ENCODE measurements around the gene TUBG2. TPM values are rescaled to one million over a fixed set of nuclear protein-coding genes. Genes with fewer than 3 reads are reported as not detected.
A peak's percentile ranks its signal among the peaks of the same experiment; 100 is the strongest.

Gene TUBG2
- total RNA-seq, 1 donor from 2014 or later, result 44.7 TPM

DNA sequence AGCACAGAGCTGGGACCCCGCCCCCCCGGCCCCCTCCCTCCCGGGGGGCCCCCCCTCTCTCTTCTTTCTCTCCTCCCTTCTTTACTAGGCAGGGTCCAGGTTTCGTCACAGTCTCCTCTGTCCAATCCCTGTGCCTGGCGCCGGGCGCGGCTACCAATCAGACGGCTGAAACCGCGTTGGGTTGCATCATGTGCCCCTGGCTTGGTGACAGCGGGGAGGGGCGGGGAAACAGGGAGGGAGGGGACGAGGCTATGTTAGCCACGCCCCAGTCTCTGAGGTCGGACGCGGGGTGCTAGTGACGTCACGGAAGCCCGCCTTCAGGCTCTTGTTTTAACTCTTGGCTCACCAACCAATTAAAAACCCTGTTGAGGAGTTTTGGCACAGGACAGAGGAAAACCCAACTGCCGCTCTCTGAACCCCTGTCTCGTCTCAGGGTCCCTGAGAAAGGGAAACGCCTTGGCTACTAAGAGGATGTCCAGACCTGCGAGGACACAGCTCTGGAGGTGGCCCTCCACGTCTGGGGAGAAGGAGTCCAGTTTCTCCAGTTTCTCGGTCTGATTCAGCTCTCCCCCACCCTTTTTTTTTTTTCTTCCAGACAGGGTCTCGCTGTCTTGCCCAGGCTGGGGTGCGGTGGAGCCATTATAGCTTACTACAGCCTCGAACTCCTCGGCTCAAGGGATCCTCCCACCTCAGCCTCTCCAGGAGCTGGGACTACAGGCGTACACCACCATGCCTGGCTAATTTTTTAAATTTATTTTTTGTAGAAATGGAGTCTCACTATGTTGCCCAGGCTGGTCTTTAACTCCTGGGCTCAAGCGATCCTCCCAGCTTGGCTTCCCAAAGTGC lies 18.2 kb downstream of the TUBG2 start:
- Histone ChIP-seq H3K36me3 (peaks cover 0 to 13% of the 10 kb centered on the region in 2 donors), H3K27ac (peak overlapping the region; percentile 98), H3K9me3 (no peaks in the 10 kb centered on the region), H3K4me3 (peak overlapping the region; percentile 86 to 92), H3K4me1 (peaks cover 81% of the 10 kb centered on the region), H3K27me3 (no peaks in the 10 kb centered on the region)
- TF ChIP-seq POLR2A (IDR thresholded peaks at IDR 0.05) (no peak), POLR2AphosphoS5 (IDR thresholded peaks at IDR 0.05; ENCODE audit: insufficient read depth in 1 of 2, low read depth in 1 of 2) (peak in 1 of 2 donors; percentile 85)
- intact Hi-C loops (cut with DNase I), result no loop called here
- peak; percentile 99 to 100 for DNase-seq (ENCODE audit: extremely low spot score in 2 of 2)

DNA sequence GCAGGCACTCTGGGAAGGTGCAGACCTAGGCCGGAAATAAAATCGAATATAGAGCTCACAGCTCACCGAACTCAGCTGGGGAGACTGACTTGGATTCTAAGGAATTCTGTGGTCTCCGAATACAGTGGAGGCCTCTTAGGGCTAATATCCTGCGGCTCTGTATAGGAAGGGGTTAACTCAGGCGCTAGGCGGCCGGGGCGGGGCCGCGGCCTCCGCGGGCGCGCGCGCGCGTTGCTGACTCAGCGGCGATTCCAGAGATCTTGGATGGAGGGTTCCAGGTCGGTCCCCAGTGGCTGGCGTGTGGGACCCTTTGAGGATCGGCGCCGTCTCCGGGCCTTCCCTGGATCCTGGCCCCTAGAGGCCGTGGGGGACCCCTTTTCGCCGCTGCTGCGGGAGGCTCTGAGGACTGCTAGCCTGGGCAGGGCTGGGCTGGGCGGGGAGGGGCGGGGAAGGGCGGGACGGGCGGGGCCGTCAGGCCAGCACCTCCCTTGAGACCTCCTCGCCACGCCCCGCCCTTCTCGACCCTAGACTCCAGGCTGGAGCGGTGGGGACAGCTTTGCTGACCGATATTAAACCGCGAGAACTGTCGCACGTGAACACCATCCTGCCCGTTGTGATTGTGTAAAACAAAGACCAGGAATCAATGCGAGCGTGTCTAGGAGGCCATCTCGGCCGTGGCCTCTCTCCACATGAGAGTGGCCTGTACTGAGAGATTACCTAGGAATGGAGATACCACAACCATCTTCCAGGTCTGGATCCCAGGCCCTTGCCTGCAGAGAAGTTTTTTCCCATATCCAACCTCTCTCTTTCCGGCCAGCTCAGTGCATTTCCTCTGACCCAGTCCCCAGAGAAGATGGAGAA lies 19.1 kb downstream of the TUBG2 start:
- Histone ChIP-seq H3K4me1 (peaks cover 80% of the 10 kb centered on the region), H3K27ac (peak overlapping the region; percentile 98), H3K36me3 (peaks cover 0 to 7% of the 10 kb centered on the region in 2 donors), H3K27me3 (no peaks in the 10 kb centered on the region), H3K9me3 (no peaks in the 10 kb centered on the region), H3K4me3 (peak overlapping the region; percentile 70 to 92)
- TF ChIP-seq, protein P1, sequence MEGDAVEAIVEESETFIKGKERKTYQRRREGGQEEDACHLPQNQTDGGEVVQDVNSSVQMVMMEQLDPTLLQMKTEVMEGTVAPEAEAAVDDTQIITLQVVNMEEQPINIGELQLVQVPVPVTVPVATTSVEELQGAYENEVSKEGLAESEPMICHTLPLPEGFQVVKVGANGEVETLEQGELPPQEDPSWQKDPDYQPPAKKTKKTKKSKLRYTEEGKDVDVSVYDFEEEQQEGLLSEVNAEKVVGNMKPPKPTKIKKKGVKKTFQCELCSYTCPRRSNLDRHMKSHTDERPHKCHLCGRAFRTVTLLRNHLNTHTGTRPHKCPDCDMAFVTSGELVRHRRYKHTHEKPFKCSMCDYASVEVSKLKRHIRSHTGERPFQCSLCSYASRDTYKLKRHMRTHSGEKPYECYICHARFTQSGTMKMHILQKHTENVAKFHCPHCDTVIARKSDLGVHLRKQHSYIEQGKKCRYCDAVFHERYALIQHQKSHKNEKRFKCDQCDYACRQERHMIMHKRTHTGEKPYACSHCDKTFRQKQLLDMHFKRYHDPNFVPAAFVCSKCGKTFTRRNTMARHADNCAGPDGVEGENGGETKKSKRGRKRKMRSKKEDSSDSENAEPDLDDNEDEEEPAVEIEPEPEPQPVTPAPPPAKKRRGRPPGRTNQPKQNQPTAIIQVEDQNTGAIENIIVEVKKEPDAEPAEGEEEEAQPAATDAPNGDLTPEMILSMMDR (IDR thresholded peaks at IDR 0.05), result no peak
- peak; percentile 16 to 66 for TF ChIP-seq POLR2AphosphoS5 (IDR thresholded peaks at IDR 0.05; ENCODE audit: insufficient read depth in 1 of 2, low read depth in 1 of 2)
- peak in 1 of 2 donors; percentile 45 for TF ChIP-seq POLR2A (IDR thresholded peaks at IDR 0.05)
- intact Hi-C loops (cut with DNase I), result loop anchor here (2.0 kb wide), 1 partner anchor 99 kb away; no protein-coding TSS in a partner anchor
- DNase-seq (ENCODE audit: extremely low spot score in 2 of 2), result peak in 1 of 2 donors; percentile 95

DNA sequence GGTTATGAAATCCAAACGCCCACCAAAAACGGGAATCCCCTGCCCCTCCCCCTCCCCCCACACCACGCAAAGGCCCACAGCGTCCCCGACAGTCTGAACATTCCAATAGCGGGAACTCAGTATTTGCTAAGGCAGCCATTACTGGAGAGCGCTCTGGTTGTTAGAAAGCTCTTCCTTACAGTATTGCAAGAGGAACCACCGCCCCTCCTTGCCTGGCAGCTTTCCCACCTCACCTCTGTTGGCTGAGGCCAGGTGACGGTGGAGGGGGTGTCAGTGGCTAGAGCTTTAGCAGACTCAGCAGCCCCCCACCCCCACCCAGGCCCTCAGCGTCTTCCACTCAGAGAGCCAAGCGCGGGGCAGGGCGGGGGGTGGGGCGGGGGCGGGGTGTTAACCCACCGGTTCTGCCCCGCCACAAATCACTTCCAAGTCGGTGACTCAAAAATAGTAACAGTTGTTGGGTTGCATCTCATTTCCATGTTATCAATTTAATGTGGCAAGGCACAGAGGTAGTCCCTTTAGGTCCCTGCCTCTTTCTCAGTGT lies 19.9 kb downstream of the TUBG2 start:
- Histone ChIP-seq H3K4me3 (peak overlapping the region; percentile 70 to 92), H3K27ac (peak overlapping the region; percentile 98), H3K36me3 (no peaks in the 10 kb centered on the region), H3K4me1 (peaks cover 80% of the 10 kb centered on the region), H3K9me3 (no peaks in the 10 kb centered on the region), H3K27me3 (no peaks in the 10 kb centered on the region)
- intact Hi-C loops (cut with DNase I), result loop anchor here (2.0 kb wide), 1 partner anchor 100 kb away; no protein-coding TSS in a partner anchor
- DNase-seq (ENCODE audit: extremely low spot score in 2 of 2), result no peak
- no peak for TF ChIP-seq POLR2A (IDR thresholded peaks at IDR 0.05)
- no peak for TF ChIP-seq POLR2AphosphoS5 (IDR thresholded peaks at IDR 0.05; ENCODE audit: insufficient read depth in 1 of 2, low read depth in 1 of 2)
- TF ChIP-seq, protein P1 (IDR thresholded peaks at IDR 0.05), result no peak

DNA sequence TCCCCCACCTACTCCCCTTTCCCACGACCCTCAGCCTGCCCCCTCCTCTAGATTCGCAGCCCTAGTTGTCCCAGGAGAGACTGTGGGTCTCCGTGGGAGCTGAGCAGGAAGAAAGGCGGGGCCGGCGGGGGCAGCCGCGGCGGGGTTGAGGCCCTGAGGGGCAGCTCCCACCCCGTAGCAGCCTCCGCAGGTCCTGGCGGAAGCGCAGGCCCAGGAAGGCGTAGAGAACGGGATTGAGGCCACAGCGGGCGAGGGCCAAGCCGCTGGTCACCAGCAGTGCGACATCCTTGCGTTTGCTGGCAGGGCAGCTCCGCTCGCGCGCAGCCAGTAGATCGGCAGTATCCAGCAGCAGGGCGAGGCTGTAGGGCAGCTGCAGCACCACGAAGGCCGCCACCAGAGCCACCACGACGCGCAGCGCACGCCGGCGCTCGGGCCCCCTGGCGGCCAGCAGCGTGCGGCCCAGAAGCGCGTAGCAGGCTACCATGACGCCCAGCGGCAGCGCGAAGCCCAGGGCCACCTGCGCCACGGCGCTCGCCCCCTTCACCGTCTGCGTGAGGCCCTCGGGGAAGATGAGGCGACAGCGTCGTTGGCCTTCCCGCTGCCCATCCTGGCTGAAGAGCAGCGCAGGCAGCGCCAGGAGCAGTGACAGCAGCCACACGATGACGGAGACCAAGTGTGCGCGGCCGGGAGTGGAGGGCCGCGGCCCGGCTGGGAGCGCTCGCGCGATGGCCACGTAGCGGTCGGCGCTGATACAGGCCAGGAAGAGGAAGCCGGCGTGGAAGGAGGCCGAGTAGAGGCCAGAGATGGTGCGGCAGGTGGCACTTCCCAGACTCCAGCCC lies 20.6 kb downstream of the TUBG2 start:
- intact Hi-C loops (cut with DNase I), result loop anchor here (1.0 to 2.0 kb wide), 2 partner anchors 101 to 105 kb away; no protein-coding TSS in a partner anchor
- TF ChIP-seq POLR2A (IDR thresholded peaks at IDR 0.05) (no peak), POLR2AphosphoS5 (IDR thresholded peaks at IDR 0.05; ENCODE audit: insufficient read depth in 1 of 2, low read depth in 1 of 2) (peak; percentile 32 to 65)
- TF ChIP-seq, protein P1 (IDR thresholded peaks at IDR 0.05), result peak; percentile 54 to 89 (median 88)
- Histone ChIP-seq H3K4me1 (peaks cover 78% of the 10 kb centered on the region), H3K9me3 (no peaks in the 10 kb centered on the region), H3K4me3 (peak overlapping the region; percentile 70 to 92), H3K27me3 (no peaks in the 10 kb centered on the region), H3K36me3 (no peaks in the 10 kb centered on the region), H3K27ac (peak overlapping the region; percentile 98)
- no peak for DNase-seq (ENCODE audit: extremely low spot score in 2 of 2)
